ENCODE results near the gene GSTCD.
"Not testable (repeated sequence)": the region's sequence is repeated elsewhere in the genome, so short reads cannot be mapped to it uniquely, and the experiment has no call there.

The GSTCD gene

GRCh38 chr4:105758958-105759357 is 50.4 kb downstream of the GSTCD start:
- no peaks in the 10 kb centered on the region for H3K36me3 Mint-ChIP-seq
- ATAC-seq (no peak), DNase-seq (ENCODE audit: low spot score in 2 of 2) (no peak)
- no peak overlapping the region for H3K4me3 Mint-ChIP-seq
- H3K4me1 Mint-ChIP-seq, result no peaks in the 10 kb centered on the region
- H3K27ac Mint-ChIP-seq, result no peak overlapping the region
- H3K9me3 Mint-ChIP-seq, result no peaks in the 10 kb centered on the region

GRCh38 chr4:105765690-105766407 is 57.3 kb downstream of the GSTCD start:
- Mint-ChIP-seq H3K36me3 (no peaks in the 10 kb centered on the region), H3K27ac (no peak overlapping the region), H3K9me3 (no peaks in the 10 kb centered on the region), H3K4me3 (no peak overlapping the region), H3K4me1 (no peaks in the 10 kb centered on the region)
- ATAC-seq (peak; percentile 32), DNase-seq (ENCODE audit: low spot score in 2 of 2) (no peak)

GRCh38 chr4:105767579-105767978 is 59.0 kb downstream of the GSTCD start:
- no peaks in the 10 kb centered on the region for H3K36me3 Mint-ChIP-seq
- H3K4me1 Mint-ChIP-seq, result no peaks in the 10 kb centered on the region
- DNase-seq (ENCODE audit: low spot score in 2 of 2) (no peak), ATAC-seq (no peak)
- no peak overlapping the region for H3K27ac Mint-ChIP-seq
- no peaks in the 10 kb centered on the region for H3K9me3 Mint-ChIP-seq
- H3K4me3 Mint-ChIP-seq, result no peak overlapping the region

GRCh38 chr4:105770524-105770923 is 61.9 kb downstream of the GSTCD start:
- H3K4me3 Mint-ChIP-seq; DNase-seq (ENCODE audit: low spot score in 2 of 2); H3K36me3 Mint-ChIP-seq; H3K9me3 Mint-ChIP-seq; H3K4me1 Mint-ChIP-seq; ATAC-seq; H3K27ac Mint-ChIP-seq: not testable (repeated sequence)

GRCh38 chr4:105772065-105772464 is 63.5 kb downstream of the GSTCD start:
- H3K9me3 Mint-ChIP-seq; H3K36me3 Mint-ChIP-seq; H3K27ac Mint-ChIP-seq; ATAC-seq; H3K4me3 Mint-ChIP-seq; DNase-seq (ENCODE audit: low spot score in 2 of 2); H3K4me1 Mint-ChIP-seq: not testable (repeated sequence)

- H3K36me3 Mint-ChIP-seq; H3K9me3 Mint-ChIP-seq; H3K27ac Mint-ChIP-seq; H3K4me1 Mint-ChIP-seq; H3K4me3 Mint-ChIP-seq; ATAC-seq; DNase-seq (ENCODE audit: low spot score in 2 of 2): not testable (repeated sequence)
Measured at GRCh38 chr4:105775760-105776415, 67.3 kb downstream of the GSTCD start.

GRCh38 chr4:105780176-105780575 is 71.6 kb downstream of the GSTCD start:
- H3K9me3 Mint-ChIP-seq, result no peaks in the 10 kb centered on the region
- H3K36me3 Mint-ChIP-seq, result no peaks in the 10 kb centered on the region
- H3K4me3 Mint-ChIP-seq, result no peak overlapping the region
- H3K4me1 Mint-ChIP-seq, result no peaks in the 10 kb centered on the region
- DNase-seq (ENCODE audit: low spot score in 2 of 2), result no peak
- no peak for ATAC-seq
- no peak overlapping the region for H3K27ac Mint-ChIP-seq

- no peaks in the 10 kb centered on the region for H3K4me1 Mint-ChIP-seq
- H3K9me3 Mint-ChIP-seq, result no peaks in the 10 kb centered on the region
- H3K27ac Mint-ChIP-seq, result no peak overlapping the region
- H3K36me3 Mint-ChIP-seq, result no peaks in the 10 kb centered on the region
- no peak for DNase-seq (ENCODE audit: low spot score in 2 of 2)
- H3K4me3 Mint-ChIP-seq, result no peak overlapping the region
- ATAC-seq, result no peak
Measured at GRCh38 chr4:105784761-105785160, 76.2 kb downstream of the GSTCD start.

- H3K27ac Mint-ChIP-seq, result no peak overlapping the region
- no peaks in the 10 kb centered on the region for H3K36me3 Mint-ChIP-seq
- H3K9me3 Mint-ChIP-seq, result no peaks in the 10 kb centered on the region
- DNase-seq (ENCODE audit: low spot score in 2 of 2) (no peak), ATAC-seq (no peak)
- H3K4me3 Mint-ChIP-seq, result no peak overlapping the region
- no peaks in the 10 kb centered on the region for H3K4me1 Mint-ChIP-seq
Measured at GRCh38 chr4:105785792-105786191, 77.2 kb downstream of the GSTCD start.

- H3K9me3 Mint-ChIP-seq, result no peaks in the 10 kb centered on the region
- H3K4me3 Mint-ChIP-seq, result no peak overlapping the region
- no peaks in the 10 kb centered on the region for H3K4me1 Mint-ChIP-seq
- H3K27ac Mint-ChIP-seq, result no peak overlapping the region
- ATAC-seq (no peak), DNase-seq (ENCODE audit: low spot score in 2 of 2) (no peak)
- no peaks in the 10 kb centered on the region for H3K36me3 Mint-ChIP-seq
Measured at GRCh38 chr4:105786748-105787147, 78.2 kb downstream of the GSTCD start.

- DNase-seq (ENCODE audit: low spot score in 2 of 2), result no peak
- no peaks in the 10 kb centered on the region for H3K36me3 Mint-ChIP-seq
- no peak overlapping the region for H3K27ac Mint-ChIP-seq
- H3K4me3 Mint-ChIP-seq, result no peak overlapping the region
- H3K9me3 Mint-ChIP-seq, result peaks cover 2% of the 10 kb centered on the region
- no peaks in the 10 kb centered on the region for H3K4me1 Mint-ChIP-seq
- no peak for ATAC-seq
Measured at GRCh38 chr4:105797225-105797624, 88.6 kb downstream of the GSTCD start.

- Mint-ChIP-seq H3K27ac (no peak overlapping the region), H3K4me1 (peaks cover 7% of the 10 kb centered on the region), H3K36me3 (no peaks in the 10 kb centered on the region), H3K4me3 (no peak overlapping the region), H3K9me3 (no peaks in the 10 kb centered on the region)
- DNase-seq (ENCODE audit: low spot score in 2 of 2), result no peak
- ATAC-seq, result no peak
Measured at GRCh38 chr4:105805501-105806120, 97.0 kb downstream of the GSTCD start.

GRCh38 chr4:105807496-105807895 is 98.9 kb downstream of the GSTCD start:
- H3K4me1 Mint-ChIP-seq, result peaks cover 7% of the 10 kb centered on the region
- H3K27ac Mint-ChIP-seq, result no peak overlapping the region
- no peak overlapping the region for H3K4me3 Mint-ChIP-seq
- H3K36me3 Mint-ChIP-seq, result no peaks in the 10 kb centered on the region
- ATAC-seq, result no peak
- DNase-seq (ENCODE audit: low spot score in 2 of 2), result no peak
- H3K9me3 Mint-ChIP-seq, result no peaks in the 10 kb centered on the region

GRCh38 chr4:105808030-105808749 is 99.6 kb downstream of the GSTCD start:
- no peaks in the 10 kb centered on the region for H3K9me3 Mint-ChIP-seq
- ATAC-seq, result no peak
- no peak overlapping the region for H3K4me3 Mint-ChIP-seq
- no peaks in the 10 kb centered on the region for H3K36me3 Mint-ChIP-seq
- H3K27ac Mint-ChIP-seq, result no peak overlapping the region
- no peak for DNase-seq (ENCODE audit: low spot score in 2 of 2)
- peaks cover 7% of the 10 kb centered on the region for H3K4me1 Mint-ChIP-seq

GRCh38 chr4:105808750-105809041 is 100.1 kb downstream of the GSTCD start:
- ATAC-seq, result no peak
- Mint-ChIP-seq H3K4me3 (no peak overlapping the region), H3K9me3 (no peaks in the 10 kb centered on the region), H3K36me3 (no peaks in the 10 kb centered on the region), H3K4me1 (peaks cover 7% of the 10 kb centered on the region), H3K27ac (no peak overlapping the region)
- DNase-seq (ENCODE audit: low spot score in 2 of 2), result no peak

- H3K27ac Mint-ChIP-seq, result no peak overlapping the region
- no peak overlapping the region for H3K4me3 Mint-ChIP-seq
- H3K9me3 Mint-ChIP-seq, result no peaks in the 10 kb centered on the region
- no peaks in the 10 kb centered on the region for H3K4me1 Mint-ChIP-seq
- no peaks in the 10 kb centered on the region for H3K36me3 Mint-ChIP-seq
- DNase-seq (ENCODE audit: low spot score in 2 of 2) (no peak), ATAC-seq (no peak)
Measured at GRCh38 chr4:105815701-105816100, 107.1 kb downstream of the GSTCD start.
